ENCODE results near the gene SPATA31D1.
"Not testable (repeated sequence)": the region's sequence is repeated elsewhere in the genome, so short reads cannot be mapped to it uniquely, and the experiment has no call there.

Gene SPATA31D1

DNA sequence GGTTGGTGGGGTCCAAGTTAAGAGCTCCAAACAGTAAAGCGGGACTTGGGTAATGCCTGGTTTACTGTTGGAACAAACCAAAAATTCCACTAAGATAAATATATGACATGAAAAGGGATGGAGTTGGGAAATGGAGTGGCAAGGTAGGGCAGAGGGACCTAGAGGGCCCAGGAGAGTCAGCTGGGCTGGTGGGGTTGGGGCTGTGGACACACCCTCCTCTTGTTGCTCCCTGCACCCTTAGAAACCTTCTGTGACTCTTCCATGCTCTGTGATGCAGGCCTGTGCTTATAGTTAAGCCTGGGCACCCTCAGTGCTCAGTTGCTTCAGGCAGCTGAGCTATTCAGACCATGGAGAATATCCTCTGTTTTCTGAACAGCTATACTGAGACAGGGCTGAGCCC, at the start of gene SPATA31D1:
TSS of gene SPATA31D1 (plus strand) at position 301 of the 400 bp plus-strand sequence. CDS start at position 348, 47 bp downstream.
- DNase-seq, result not testable (repeated sequence)

DNA sequence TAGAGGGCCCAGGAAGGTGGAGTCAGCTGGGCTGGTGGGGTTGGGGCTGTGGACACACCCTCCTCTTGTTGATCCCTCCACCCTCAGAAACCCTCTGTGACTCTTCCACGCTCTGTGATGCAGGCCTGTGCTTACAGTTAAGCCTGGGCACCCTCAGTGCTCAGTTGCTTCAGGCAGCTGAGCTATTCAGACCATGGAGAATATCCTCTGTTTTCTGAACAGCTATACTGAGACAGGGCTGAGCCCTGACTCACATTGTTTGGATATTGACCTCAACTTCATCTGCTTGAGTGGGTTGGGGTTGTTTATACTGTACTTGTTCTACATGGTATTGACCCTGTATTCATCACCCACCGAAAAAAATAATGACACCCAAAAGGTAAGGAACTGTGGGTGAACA, 45.2 kb upstream of the SPATA31D1 start, which contains the start of gene SPATA31D3:
TSS of gene SPATA31D3 (plus strand) at position 108 of the 400 bp plus-strand sequence. CDS start at position 194, 86 bp downstream.
- DNase-seq, result not testable (repeated sequence)

DNA sequence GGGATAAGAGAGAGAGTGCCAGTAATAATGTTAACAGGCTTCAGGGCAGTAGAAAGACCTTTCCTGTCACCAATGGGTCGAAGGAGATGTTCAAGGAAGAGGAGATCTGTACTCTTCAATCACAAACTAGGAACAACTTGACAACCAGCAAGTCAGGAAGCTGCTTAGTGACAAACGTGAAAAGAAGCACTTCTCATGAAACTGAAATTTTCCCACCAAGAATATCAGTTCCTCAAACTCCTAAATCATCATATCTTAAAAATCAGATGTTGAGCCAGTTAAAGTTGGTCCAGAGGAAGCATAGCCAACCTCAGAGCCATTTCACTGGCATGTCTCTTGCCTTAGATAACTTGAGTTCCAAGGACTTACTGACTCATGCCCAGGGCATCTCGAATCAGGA, 39.9 kb upstream of the SPATA31D1 start:
- not testable (repeated sequence) for DNase-seq

DNA sequence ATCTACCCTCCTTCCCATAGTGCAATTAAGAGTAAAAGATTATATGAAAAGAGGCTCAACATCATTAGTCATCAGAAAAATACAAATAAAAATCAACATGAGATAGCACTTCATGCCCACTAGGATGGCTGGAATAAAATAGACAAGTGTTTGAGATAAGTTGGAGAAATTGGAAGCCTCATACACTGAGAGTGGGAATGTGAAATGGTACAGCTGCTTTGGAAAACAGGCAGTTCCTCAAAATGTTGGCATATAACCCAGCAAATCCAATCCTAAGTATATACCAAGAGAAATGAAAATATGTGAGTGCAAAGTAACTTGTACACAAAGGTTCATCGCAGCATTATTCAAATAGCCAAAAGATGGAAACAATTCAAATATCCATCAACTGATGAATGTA, 35.5 kb upstream of the SPATA31D1 start:
- no peak for DNase-seq

DNA sequence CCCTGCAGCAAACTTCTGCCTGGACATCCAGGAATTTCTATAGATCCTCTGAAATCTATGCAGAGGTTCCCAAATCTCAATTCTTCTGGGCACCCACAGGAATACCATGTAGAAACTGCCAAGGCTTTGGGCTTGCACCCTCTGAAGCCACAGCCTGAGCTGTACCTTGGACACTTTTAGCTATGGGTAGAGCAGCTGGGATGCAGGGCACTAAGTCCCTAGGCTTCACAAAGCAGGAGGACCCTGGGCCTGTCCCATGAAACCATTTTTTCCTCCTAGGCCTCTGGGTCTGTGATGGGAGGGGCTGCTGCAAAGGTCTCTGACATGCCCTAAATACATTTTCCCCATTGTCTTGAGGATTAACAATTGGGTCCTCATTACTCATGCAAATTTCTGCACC, 32.9 kb upstream of the SPATA31D1 start:
- no peak for DNase-seq

DNA sequence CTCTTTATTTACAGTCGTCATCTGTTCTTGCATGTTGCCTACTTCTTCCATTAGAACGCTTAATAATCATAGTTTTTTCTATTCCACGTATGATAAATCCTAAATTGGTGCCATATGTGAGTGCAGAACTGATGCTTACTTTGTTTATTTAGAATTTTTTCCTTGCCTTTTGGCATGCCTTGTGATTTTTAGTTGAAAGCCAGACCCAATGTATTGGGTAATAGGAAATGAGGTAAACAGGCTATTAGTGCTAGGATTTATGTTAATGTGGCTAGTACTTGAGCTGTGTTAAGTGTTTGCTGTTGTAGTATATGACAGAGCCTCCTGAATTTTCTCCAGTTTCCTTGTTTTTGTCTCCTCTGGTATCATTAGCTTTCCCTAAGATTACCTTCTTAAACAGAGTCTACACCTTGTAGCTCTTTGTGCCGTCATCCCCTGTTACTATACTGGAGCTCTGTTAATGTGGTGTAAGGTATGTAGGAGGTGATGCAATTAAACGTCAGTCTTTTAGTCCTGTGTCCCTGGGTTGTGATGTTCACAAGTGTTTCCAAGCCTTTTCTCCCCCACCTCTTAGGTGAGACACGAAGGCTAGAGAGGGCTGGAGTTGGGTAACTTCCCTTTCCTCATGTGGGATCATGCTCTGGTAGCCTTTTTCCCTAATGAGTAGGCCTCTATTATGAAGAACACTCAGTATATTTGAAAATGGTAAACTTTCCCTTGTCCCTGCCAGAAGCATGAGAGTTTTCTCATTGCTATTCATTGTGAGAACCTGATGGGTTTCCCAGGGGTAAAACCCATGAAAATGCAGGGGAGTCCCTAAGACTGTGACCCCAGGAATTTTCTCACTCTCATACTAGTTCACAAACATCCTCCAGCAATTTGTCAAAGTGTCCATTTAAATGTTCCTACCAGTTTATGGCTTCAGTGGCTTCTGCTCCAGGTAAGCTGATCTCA, 24.1 kb upstream of the SPATA31D1 start:
- no peak for DNase-seq

DNA sequence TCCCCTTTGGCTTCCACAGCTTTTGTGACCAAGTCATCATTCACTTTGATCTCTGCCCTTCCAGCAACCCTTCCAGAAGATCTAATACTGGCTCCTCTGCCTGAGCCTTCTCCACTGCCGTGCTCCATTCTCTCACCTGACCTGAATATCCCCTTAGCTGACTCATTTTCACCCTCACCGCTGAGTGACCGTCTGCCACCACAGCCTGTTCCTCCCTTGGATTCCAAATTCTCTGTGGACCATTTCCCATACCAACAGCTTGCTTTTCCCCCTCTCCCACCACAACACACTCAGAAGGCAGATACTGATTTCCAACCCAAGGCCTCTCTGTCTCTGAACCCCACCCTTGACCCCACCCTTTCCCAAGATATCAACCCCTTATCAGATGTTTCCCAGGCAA, 20.5 kb upstream of the SPATA31D1 start:
- no peak for DNase-seq

DNA sequence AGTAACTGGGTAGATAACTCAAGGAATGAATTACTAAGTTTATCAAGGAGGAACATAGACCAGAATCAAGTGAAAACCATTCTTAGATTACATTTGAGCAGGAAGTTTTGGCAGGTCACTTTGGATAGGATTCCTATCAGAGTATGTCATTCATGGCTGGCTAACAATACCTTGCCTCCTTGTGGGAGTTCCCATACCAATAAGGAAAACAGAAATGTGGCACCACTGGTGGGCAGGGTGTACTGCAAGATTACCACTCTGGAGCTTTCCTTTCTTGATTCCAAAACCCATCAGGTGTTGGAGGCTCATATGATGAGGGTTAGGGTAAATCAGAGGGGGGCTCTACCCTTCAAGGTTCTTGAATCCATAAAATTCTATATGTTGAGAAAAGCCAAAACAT, 18.6 kb upstream of the SPATA31D1 start:
- no peak for DNase-seq

DNA sequence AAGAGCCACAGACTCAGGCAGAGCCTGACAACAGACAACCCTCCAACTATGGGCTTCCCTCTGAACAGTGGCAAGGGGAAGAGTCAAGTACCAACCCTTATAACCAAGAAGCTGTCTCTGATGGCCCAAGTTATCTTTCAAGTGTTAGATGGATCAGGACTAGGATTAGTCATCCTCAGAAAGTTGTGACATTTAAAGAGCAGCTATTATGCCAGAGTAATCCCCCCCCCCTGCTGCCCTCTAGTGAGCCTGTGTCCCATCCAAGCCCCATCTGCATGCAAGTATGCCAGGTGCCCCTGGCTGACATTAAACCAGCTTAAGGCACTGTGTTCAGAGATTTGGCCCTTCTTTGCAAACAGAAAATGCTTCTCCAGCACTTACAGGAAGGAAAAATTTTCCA, 16.8 kb upstream of the SPATA31D1 start:
- DNase-seq, result no peak

DNA sequence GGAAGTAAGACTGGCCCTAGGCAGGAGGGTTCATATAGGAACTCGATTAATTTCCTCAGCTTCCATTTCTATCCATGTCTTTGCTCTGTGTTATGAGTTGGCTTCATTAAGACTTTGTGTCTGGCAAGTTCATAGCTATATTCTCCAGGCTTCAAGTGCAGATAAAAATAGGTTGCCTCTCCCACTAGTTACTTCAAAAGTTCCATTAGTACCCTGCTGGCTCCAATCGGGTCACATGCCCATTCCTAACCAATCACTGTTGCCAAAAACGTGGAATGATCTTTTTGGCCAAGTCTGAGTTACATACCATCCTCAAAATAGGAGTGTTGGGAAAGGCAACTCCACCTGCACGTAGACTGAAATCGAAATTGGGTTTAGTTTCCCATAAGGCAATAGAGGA, 13.8 kb upstream of the SPATA31D1 start:
- no peak for DNase-seq

DNA sequence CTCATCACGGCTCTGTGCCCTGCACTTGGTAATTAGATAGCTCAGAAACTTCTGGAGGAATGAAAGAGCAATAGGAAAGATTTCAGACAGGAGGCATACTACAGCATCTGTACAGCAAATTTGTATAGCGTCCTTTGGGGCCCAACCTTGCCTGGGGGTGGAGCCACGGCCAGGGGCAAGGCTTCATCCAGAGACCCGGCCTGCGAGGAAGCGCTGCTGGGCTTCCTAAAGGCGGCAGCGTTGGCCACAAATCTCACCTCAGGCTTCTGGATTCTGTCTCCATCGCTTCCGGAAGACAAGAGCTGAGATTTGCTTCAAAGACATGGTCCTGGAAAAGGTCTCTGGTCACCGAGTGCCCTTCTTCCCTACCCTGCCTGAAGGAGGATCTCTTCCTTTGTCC, 12.2 kb upstream of the SPATA31D1 start:
- no peak for DNase-seq

DNA sequence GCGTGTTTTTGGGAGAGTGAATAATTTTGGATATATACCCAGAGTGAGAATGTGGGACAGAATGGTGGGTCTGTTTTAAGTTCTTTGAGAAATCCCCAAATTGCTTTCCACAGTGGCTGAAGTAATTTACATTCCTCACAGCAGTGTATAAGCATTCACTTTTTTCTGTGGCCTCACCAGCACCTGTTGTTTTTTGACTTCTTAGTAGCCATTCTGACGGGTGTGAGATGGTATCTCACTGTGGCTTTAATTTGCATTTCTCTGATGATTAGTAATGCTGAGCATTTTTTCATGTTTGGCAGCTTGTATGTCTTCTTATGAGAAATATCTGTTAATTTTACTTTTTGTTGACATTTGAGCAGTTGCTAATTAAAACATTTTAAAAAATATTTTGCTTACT, 9.4 kb upstream of the SPATA31D1 start:
- DNase-seq, result no peak

DNA sequence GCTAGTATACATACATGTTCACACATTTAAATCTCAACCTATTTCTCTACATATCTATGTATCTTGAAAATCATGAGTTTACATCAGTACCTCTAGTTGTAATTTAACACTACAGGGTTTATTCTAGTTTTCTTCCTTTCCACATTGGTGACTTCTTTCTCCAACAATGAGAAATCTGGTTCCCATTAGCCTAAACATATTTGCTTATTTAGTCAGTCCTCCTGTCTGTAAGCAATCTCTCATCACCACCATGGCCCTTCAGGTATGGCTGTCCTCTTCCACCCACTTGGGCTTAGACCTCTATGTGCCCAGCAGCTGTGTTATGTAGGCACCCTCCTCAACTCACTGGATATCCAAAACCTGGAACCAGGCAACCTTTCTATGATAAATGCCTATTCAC, 8.0 kb upstream of the SPATA31D1 start:
- no peak for DNase-seq

DNA sequence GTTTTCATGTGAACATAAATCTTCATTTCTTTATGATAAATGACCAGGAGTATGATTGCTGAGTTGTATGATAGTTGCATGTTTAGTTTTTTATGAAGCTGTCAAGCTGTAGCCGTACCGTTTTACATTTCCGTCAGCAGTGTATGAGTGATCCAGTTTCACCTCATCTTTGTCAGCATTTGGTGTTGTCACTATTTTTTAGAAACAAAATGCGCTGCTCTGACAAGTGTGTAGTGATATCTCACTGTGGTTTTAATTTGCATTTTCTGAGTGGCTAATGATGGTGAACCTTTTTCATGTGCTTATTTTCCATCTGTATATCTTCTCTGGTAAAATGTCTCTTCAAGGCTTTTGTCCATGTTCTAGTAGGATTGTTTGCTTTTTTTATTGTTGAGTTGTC, 6.7 kb upstream of the SPATA31D1 start:
- DNase-seq, result no peak

DNA sequence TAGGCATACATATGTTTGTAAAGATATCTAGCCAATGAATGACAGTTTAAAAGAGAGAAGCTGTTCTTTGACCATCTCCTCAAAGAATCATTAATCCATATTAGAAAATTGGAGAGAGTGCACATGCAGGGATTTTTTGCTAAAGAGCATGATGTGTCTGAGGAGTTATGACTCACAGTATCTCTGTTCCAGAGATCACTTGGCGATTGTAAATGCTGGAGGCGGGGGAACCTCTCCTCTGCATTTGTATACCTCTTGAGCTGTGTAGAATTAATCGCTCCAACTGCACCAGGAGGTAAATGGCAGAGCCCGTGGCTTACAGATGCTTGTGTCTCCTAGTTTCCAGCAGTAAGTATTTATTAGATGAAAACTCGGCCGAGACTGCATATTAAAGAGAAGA, 3.6 kb upstream of the SPATA31D1 start:
- no peak for DNase-seq

DNA sequence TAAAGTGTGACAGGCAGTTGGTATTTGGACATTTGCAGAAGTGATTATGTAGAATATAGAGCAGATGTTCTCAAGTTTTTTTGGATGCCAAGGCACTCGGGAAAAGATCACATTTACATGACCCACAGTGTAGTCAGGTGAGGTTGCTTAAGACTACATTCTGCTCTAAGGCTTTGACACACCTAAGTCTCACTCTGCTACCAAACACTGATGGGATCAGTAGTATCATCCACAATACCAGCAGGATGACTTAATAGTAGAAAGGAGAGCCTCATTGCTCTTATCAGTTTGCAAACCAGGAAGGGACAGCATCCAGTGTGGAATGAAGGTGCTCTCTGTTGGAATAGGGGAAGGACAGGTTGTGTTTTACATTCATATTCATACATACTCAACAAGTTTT, 2.5 kb upstream of the SPATA31D1 start:
- DNase-seq, result no peak

DNA sequence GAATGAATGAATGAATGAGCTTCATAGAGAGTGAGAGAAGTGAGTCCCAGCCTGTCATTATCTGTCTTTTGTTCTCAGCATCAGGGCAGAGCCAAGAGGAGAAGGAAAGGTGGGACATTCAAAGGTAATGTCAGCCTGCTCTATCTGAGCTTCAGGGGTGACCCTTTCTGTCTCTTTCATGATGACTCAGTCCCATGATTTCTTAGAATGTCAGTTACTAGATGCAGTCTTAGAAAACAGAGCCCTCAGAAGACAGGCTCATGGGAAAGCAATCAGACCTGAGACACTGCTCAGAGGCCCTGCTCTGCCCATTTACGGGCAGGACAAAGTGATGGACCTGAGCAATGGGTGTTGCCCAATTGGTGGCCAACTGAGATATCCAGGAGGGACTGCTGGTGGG, 1.1 kb downstream of the SPATA31D1 start:
- no peak for DNase-seq

DNA sequence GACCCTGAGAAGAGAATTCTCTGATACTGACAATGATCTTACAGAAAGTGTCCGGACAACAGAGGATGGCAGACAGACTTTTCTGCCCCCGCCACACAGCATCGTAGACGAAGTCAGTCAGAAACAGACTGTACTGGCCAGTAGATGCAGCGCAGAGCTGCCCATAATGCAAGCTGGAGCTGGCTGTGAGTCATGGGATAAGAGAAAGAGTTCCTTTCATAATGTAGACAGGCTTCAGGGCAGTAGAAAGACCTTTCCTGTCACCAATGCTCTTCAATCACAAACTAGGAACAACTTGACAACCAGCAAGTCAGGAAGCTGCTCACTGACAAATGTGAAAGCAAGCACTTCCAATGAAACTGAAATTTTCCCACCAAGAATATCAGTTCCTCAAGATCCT, 5.1 kb downstream of the SPATA31D1 start:
- no peak for DNase-seq

DNA sequence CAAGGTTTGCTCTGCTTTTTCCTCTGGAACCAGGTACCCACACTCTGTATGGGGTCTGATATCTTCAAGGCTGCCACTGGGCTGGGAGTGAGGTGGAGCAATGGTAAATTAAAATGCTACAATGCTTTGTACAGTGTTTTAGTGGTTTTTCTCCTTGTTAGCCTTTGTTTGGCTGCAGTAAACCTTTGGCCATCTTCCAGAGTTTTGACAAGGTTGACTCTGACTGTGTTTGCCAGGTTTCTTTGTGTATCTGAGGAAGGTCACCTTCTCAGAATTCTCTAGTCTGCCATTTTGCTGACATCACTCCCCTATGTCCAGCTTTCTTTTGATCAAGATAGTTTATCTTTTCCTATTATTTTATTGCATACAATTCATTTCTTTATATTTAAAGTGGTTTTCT, 11.2 kb downstream of the SPATA31D1 start:
- no peak for DNase-seq

DNA sequence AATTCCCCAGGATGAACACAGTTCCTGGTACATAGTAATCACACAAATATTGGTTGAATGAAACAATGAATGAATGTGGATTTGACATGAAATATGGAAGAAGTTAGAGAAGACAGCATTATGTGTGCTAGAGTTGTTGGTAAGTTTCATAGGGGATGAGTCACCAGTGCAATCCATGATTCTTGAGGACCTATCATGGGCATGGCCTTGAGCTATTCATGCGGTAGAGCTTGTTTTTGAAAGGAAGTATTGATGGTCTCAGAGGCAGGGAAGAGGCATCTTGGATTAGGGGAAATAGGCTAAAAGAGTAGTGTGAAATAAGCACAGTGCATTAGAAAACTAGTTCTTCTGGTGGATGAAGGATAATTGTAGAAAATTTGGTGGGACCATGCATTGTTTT, 22.1 kb downstream of the SPATA31D1 start:
- DNase-seq, result no peak

DNA sequence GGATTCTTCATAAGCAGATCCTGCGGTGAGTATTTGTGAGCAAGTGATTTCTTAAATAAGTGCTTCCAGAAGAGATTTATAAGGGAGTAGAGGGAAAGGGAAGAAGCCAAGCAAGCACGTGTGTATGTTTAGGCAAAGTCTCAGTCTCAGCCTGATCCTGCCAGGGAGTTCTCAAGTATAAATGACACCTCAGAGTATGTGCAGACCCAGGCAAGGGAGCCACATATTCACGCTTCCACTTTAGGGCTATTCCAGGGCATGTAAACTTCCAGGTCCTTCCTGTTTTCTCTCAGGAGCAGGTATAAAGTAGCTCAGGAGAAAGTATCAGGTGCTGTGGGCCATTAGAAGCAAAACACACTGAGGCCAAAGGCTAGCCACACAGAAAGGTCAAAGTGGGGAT, 22.6 kb downstream of the SPATA31D1 start:
- no peak for DNase-seq

DNA sequence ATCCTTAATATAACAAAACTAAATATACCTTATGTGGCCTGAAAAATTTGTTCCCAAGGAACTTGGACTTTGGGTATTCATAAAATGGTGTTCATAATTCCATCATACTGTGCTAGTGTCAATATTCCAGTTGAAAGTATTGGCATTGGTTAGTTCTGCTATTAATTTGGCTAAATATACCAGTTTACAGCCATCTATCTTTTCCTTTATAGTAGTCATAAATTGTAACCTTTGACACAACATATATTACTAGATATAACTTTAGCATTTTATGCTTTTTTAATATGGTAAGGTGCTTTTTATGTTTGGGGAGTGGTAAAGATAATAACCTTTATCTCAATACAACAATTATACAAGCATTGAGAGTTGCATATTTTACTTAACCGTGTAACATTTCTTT, 23.7 kb downstream of the SPATA31D1 start:
- DNase-seq, result no peak

DNA sequence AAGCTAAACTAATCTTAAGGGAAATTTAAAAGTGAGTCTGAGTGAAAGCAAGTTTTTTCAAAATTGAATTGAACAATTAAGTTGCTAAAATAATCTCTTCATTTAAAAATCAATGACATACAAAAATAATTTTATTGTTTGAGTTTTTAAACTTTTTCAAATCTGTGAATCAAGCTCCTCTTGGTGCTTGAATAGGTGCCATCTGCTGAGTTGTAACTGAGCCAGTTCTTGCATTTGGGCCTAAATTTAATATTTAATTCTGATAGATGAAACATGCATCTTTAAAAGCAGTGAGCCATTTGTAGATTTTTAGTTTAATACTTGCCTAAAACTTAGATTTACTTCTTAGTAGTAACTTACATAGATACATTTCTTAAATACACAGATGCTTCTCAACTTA, 31.8 kb downstream of the SPATA31D1 start:
- no peak for DNase-seq

DNA sequence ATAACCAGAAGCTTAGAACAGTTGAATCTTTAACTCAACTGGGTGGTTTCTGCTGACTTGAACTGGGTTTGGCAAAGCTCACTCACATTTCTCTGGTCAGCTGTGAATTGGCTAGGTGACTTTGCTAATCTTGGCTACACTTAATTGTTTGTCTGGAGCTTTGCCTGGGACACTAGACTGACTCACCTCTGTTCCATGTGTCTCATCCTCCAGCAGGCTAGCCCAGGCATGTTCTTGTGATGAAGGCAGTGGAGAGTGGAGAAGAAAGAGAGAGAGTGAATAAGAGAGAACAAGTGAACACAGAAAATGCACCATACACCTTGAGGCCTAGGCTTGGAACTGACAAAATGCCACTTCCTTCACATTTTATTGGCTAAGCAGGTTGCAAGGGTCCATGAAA, 32.6 kb downstream of the SPATA31D1 start:
- DNase-seq, result no peak

DNA sequence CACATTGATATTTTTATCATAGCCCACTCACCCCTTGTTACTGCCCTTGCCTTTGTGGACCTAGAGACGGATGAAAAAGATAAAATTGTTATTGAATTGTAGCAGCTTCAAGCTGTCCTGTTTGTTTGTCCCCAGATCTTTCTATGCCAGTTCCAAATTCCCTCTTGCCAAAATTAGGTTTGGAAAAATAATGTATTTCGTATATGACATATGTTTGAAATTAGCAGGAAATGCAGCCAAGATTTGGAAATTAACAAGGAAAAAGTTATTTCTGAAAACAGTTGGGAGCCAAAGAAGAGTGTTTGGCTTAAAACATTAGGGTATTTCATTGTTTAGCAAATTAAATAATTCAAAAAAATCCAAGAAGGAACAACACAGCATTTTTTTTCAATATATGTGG, 33.5 kb downstream of the SPATA31D1 start:
- DNase-seq, result no peak
